ENCODE measurements around the gene PTPRZ1. TPM values are rescaled to one million over a fixed set of nuclear protein-coding genes. Genes with fewer than 3 reads are reported as not detected.

Gene PTPRZ1
- total RNA-seq, 1 experiment from 2014 or later, result 105 TPM

DNA sequence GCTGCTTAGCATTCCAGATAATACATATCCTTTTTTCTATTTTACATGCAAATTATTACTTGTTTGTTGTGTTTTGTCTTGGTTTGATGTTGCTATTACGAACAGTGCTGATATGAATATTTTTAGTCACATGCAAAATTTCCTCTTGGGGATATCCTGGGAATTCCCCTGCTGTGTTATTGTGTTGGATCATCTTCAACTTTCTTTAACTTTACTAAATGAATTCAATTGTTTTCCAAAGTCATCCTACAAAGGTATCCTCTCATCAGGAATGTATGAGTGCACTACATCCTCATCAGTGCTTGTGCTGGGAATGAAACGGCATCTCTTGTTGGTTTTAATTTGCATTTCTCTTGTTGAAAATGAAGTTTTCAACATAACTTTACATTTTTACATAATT is 184.0 kb downstream of the PTPRZ1 start (continued):
- TF ChIP-seq, protein P1, sequence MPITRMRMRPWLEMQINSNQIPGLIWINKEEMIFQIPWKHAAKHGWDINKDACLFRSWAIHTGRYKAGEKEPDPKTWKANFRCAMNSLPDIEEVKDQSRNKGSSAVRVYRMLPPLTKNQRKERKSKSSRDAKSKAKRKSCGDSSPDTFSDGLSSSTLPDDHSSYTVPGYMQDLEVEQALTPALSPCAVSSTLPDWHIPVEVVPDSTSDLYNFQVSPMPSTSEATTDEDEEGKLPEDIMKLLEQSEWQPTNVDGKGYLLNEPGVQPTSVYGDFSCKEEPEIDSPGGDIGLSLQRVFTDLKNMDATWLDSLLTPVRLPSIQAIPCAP (CRISPR knock-in tag; IDR thresholded peaks at IDR 0.05), result no peak
- TF ChIP-seq, protein P2, sequence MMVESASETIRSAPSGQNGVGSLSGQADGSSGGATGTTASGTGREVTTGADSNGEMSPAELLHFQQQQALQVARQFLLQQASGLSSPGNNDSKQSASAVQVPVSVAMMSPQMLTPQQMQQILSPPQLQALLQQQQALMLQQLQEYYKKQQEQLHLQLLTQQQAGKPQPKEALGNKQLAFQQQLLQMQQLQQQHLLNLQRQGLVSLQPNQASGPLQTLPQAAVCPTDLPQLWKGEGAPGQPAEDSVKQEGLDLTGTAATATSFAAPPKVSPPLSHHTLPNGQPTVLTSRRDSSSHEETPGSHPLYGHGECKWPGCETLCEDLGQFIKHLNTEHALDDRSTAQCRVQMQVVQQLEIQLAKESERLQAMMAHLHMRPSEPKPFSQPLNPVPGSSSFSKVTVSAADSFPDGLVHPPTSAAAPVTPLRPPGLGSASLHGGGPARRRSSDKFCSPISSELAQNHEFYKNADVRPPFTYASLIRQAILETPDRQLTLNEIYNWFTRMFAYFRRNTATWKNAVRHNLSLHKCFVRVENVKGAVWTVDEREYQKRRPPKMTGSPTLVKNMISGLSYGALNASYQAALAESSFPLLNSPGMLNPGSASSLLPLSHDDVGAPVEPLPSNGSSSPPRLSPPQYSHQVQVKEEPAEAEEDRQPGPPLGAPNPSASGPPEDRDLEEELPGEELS (CRISPR knock-in tag; IDR thresholded peaks at IDR 0.05), result no peak

DNA sequence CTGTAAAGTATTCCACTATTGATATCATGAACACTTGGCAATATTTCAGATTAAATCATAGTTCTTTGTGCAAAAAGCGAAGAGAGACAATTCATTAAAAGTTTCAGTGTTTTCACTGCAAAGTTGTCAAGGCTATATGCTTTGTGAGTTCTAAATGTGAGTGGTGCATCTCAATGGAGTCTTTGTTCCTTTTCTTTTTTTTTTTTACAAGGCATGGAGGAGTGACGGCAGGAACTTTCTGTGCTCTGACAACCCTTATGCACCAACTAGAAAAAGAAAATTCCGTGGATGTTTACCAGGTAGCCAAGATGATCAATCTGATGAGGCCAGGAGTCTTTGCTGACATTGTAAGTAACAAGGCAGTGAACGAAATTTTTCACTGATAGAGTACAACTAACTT is 186.6 kb downstream of the PTPRZ1 start:
- ChIA-PET CTCF (no interaction called here), POLR2A (no interaction called here)
- TF ChIP-seq, protein P3, sequence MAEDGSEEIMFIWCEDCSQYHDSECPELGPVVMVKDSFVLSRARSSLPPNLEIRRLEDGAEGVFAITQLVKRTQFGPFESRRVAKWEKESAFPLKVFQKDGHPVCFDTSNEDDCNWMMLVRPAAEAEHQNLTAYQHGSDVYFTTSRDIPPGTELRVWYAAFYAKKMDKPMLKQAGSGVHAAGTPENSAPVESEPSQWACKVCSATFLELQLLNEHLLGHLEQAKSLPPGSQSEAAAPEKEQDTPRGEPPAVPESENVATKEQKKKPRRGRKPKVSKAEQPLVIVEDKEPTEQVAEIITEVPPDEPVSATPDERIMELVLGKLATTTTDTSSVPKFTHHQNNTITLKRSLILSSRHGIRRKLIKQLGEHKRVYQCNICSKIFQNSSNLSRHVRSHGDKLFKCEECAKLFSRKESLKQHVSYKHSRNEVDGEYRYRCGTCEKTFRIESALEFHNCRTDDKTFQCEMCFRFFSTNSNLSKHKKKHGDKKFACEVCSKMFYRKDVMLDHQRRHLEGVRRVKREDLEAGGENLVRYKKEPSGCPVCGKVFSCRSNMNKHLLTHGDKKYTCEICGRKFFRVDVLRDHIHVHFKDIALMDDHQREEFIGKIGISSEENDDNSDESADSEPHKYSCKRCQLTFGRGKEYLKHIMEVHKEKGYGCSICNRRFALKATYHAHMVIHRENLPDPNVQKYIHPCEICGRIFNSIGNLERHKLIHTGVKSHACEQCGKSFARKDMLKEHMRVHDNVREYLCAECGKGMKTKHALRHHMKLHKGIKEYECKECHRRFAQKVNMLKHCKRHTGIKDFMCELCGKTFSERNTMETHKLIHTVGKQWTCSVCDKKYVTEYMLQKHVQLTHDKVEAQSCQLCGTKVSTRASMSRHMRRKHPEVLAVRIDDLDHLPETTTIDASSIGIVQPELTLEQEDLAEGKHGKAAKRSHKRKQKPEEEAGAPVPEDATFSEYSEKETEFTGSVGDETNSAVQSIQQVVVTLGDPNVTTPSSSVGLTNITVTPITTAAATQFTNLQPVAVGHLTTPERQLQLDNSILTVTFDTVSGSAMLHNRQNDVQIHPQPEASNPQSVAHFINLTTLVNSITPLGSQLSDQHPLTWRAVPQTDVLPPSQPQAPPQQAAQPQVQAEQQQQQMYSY (CRISPR knock-in tag; IDR thresholded peaks at IDR 0.05), result no peak
- no peak for TF ChIP-seq JAZF1 (CRISPR knock-in tag; IDR thresholded peaks at IDR 0.05)
- TF ChIP-seq SOX15 (CRISPR knock-in tag; IDR thresholded peaks at IDR 0.05), result no peak
- no peak for TF ChIP-seq MXD4 (CRISPR knock-in tag; IDR thresholded peaks at IDR 0.05; ENCODE audit: borderline replicate concordance)
- no peak for TF ChIP-seq NR3C1 (CRISPR knock-in tag; conservative IDR thresholded peaks at IDR 0.05; ENCODE audit: low read depth)
- H3K9me3 Mint-ChIP-seq, result no peaks in the 10 kb centered on the region
- DNase-seq (ENCODE audit: low spot score) (no peak), ATAC-seq (no peak)
- peaks cover 17% of the 10 kb centered on the region for H3K4me1 Mint-ChIP-seq
- no peak overlapping the region for H3K4me3 Mint-ChIP-seq
- H3K36me3 Mint-ChIP-seq, result peaks cover 46% of the 10 kb centered on the region
- no peaks in the 10 kb centered on the region for H3K27me3 Mint-ChIP-seq (ENCODE audit: low read depth)
- no peak overlapping the region for H3K27ac Mint-ChIP-seq

DNA sequence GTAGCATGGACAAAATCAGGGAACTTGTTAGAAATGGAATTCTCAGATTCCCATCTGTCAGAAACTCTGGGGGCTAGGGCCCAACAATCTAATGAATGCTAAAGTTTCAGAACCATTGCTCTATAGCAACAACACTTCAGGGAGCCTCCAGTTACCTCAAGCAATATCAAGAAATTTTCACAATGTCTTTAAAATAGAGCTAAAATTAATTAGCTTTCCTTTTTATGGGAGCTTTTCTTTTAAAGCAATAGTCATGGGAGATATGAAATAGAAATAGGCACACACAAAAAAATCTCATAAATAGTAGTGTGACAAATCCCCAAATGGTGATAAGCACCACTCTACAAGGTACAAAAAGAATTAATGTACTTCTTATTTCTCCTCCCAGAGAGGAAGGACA is 190.2 kb downstream of the PTPRZ1 start:
- no peak overlapping the region for H3K4me3 Mint-ChIP-seq
- ATAC-seq (no peak), DNase-seq (ENCODE audit: low spot score) (no peak)
- H3K36me3 Mint-ChIP-seq, result peaks cover 29% of the 10 kb centered on the region
- ChIA-PET CTCF (no interaction called here), POLR2A (no interaction called here)
- H3K27ac Mint-ChIP-seq, result no peak overlapping the region
- no peaks in the 10 kb centered on the region for H3K27me3 Mint-ChIP-seq (ENCODE audit: low read depth)
- peaks cover 8% of the 10 kb centered on the region for H3K4me1 Mint-ChIP-seq
- no peaks in the 10 kb centered on the region for H3K9me3 Mint-ChIP-seq
- TF ChIP-seq, protein P4, sequence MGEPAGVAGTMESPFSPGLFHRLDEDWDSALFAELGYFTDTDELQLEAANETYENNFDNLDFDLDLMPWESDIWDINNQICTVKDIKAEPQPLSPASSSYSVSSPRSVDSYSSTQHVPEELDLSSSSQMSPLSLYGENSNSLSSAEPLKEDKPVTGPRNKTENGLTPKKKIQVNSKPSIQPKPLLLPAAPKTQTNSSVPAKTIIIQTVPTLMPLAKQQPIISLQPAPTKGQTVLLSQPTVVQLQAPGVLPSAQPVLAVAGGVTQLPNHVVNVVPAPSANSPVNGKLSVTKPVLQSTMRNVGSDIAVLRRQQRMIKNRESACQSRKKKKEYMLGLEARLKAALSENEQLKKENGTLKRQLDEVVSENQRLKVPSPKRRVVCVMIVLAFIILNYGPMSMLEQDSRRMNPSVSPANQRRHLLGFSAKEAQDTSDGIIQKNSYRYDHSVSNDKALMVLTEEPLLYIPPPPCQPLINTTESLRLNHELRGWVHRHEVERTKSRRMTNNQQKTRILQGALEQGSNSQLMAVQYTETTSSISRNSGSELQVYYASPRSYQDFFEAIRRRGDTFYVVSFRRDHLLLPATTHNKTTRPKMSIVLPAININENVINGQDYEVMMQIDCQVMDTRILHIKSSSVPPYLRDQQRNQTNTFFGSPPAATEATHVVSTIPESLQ (CRISPR knock-in tag; IDR thresholded peaks at IDR 0.05), result no peak
- TF ChIP-seq ZNF423 (CRISPR knock-in tag; IDR thresholded peaks at IDR 0.05) (no peak), ELF4 (CRISPR knock-in tag; IDR thresholded peaks at IDR 0.05; ENCODE audit: low read depth) (no peak), SOX15 (CRISPR knock-in tag; IDR thresholded peaks at IDR 0.05) (no peak), NFYB (CRISPR knock-in tag; conservative IDR thresholded peaks at IDR 0.05; ENCODE audit: low read depth) (no peak), TCF7 (CRISPR knock-in tag; IDR thresholded peaks at IDR 0.05; ENCODE audit: low read depth) (no peak), SMAD3 (CRISPR knock-in tag; IDR thresholded peaks at IDR 0.05; ENCODE audit: borderline replicate concordance) (no peak), RELA (CRISPR knock-in tag; IDR thresholded peaks at IDR 0.05; ENCODE audit: borderline replicate concordance) (no peak), FOXK1 (CRISPR knock-in tag; IDR thresholded peaks at IDR 0.05) (no peak), MXD4 (CRISPR knock-in tag; IDR thresholded peaks at IDR 0.05; ENCODE audit: borderline replicate concordance) (no peak), OVOL2 (CRISPR knock-in tag; IDR thresholded peaks at IDR 0.05; ENCODE audit: borderline replicate concordance) (no peak), TEAD1 (CRISPR knock-in tag; IDR thresholded peaks at IDR 0.05) (no peak), TP53 (CRISPR knock-in tag; IDR thresholded peaks at IDR 0.05) (no peak), ETV6 (CRISPR knock-in tag; IDR thresholded peaks at IDR 0.05) (no peak), NR2C2 (CRISPR knock-in tag; IDR thresholded peaks at IDR 0.05) (no peak)
- TF ChIP-seq, protein P5, sequence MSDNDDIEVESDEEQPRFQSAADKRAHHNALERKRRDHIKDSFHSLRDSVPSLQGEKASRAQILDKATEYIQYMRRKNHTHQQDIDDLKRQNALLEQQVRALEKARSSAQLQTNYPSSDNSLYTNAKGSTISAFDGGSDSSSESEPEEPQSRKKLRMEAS (CRISPR knock-in tag; IDR thresholded peaks at IDR 0.05), result no peak
- TF ChIP-seq, protein P6, sequence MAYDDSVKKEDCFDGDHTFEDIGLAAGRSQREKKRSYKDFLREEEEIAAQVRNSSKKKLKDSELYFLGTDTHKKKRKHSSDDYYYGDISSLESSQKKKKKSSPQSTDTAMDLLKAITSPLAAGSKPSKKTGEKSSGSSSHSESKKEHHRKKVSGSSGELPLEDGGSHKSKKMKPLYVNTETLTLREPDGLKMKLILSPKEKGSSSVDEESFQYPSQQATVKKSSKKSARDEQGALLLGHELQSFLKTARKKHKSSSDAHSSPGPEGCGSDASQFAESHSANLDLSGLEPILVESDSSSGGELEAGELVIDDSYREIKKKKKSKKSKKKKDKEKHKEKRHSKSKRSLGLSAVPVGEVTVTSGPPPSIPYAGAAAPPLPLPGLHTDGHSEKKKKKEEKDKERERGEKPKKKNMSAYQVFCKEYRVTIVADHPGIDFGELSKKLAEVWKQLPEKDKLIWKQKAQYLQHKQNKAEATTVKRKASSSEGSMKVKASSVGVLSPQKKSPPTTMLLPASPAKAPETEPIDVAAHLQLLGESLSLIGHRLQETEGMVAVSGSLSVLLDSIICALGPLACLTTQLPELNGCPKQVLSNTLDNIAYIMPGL (CRISPR knock-in tag; IDR thresholded peaks at IDR 0.05), result no peak

Data from WTC11 (cell line).